Renal cortical epithelial cell (primary cell): Measurements from ENCODE around the gene MAPK14. TPM values are rescaled to one million over a fixed set of nuclear protein-coding genes. Genes with fewer than 3 reads are reported as not detected.

Experiments used
- DNase-seq: peaks from one replicate; pipeline ENCODE4 v3.0.0-alpha.2; 2011; ENCODE audit warnings: low read depth
- total RNA-seq: library from RNA; depleted of rRNA; stranded (reverse); fragments of >200 nt; gene quantifications from 2 replicates; pipeline ENCODE4 v1.2.3, GENCODE V29; 2014

The MAPK14 gene
- total RNA-seq, 1 donor from 2014 or later, result 86.7 TPM

DNA sequence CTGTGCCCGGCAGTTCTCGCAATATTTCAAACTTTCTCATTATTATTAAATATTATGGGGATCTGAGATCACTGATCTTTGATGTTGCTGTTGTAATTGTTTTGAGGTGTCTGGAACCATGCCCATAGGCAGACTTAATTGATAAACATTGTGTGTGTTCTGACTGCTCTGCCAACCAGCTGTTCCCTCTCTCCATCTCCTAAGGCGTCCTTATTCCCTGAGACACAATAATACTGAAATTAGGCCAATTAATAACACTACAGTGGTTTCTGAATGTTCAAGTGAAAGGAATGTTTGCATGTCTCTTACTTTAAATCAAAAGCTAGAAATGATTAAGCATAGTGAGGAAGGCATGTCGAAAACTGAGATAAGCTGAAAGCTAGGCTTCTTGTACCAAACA lies 7.6 kb downstream of the MAPK14 start:
- no peak for DNase-seq

- no peak for DNase-seq
These were observed 10.7 kb downstream of the MAPK14 start for GRCh38 chr6:36038120-36038876.

GRCh38 chr6:36039112-36039511 lies 11.5 kb downstream of the MAPK14 start:
- peak; percentile 32 for DNase-seq

- DNase-seq, result no peak
These were observed 13.3 kb downstream of the MAPK14 start for GRCh38 chr6:36040958-36041357.

- DNase-seq, result no peak
These were observed 15.1 kb downstream of the MAPK14 start for GRCh38 chr6:36042618-36043260.

DNA sequence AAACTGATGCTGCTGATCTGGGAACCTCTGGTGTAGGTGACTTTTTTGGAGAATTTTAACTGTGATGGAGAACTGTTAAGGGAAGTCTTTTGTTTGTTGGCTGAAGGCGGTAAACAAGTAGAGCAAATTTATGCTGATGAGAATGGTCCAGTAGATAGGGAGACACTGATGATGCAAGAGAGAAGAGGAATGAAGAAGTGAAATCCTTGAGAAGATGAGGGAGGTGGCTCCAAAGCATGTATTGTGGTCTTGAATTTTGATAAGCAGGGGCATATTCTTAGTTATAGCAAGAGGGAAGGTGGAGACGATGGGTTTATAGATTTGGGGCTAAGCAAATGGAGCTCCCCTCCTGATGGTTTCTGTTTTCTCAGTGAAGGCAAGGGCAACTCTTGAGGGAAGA lies 22.0 kb downstream of the MAPK14 start:
- DNase-seq, result no peak

DNA sequence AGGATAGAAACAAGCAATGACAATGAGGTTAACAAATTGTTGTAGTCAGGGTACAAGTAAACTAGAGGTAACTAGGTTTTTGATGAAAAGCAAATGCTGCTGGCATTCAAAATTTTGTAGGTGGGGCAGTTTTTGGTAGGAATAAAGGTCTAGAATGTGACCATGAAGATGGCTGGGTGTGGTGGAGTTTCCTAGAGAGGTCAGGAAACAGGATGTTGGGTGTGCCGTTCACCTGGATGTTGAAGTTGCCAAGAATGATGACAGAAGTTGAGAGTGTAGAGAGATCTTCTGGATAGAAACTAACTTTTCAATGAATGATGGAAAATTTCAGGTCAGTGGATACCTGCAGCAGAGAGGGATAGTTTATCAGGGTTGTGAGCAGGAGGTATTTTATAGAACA lies 22.7 kb downstream of the MAPK14 start:
- no peak for DNase-seq

DNA sequence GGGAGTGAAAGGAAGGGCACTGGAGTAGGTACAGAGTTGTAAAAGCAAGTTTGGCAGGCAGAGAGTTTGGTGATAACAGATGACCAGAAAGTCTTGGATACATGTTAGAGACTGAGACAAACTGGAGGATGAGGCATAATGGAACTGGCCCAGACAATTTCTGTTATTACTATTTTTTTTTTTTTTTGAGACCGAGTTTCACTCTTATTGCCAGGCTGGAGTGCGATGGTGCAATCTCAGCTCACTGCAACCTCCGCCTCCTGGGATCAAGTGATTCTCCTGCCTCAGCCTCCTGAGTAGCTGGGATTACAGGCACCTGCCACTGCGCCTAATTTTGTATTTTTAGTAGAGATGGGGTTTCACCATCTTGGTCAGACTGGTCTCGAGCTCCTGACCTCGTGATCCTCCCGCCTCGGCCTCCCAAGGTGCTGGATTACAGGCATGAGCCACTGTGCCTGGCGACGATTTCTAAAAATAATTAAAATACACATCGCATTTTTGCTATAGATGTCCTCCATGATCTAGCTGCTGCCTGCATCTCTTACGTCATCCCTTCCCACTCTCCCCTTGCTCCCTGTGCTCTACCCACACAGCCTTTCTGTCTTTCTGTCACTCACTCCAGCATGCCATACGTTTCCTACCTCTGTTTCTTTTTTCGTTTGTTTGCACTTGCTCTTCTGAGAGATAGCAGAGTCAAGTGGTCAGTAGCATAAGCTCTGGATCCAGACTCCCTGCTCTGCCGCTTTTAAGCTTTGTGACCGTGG lies 23.5 kb downstream of the MAPK14 start:
- DNase-seq, result no peak

DNA sequence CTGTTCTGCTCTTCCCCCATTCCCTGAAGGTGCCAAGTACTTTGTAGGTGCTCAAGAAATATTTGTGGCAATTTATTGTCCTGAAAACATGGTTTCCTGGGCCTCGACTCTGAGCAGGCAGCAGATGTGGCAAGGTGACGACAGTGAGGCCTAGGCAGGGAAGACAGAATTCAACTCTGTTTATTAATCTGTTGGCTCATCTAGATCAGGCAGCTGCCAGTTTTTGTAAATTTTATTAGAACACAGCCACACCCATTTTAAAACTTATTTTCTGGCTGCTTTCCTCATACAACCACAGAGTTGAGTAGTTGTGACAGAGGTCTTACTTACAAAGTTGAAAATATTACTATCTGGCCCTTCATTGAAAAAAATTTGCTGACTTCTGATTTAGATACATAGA lies 24.5 kb downstream of the MAPK14 start:
- DNase-seq, result no peak

DNA sequence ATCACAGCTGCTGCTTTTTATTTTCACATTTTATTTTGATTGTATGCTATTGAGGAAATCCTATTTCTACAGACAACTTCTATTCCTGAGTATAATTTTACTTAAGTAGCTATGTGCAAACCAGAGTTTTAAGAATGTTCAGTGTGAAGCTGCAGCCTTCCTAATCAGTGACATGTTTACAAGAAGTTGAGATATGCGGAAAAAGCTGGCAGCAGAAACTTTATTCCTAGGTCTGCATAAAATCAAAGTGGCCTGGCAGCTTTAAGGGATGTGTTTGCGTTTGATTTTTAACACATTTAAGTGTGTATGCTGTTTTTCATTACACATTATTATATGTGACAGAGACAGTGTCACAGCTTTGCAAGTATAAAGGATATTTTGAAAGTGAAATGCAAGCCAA lies 26.3 kb downstream of the MAPK14 start:
- DNase-seq, result no peak

- no peak for DNase-seq
These were observed 26.8 kb downstream of the MAPK14 start for GRCh38 chr6:36054415-36054814.

DNA sequence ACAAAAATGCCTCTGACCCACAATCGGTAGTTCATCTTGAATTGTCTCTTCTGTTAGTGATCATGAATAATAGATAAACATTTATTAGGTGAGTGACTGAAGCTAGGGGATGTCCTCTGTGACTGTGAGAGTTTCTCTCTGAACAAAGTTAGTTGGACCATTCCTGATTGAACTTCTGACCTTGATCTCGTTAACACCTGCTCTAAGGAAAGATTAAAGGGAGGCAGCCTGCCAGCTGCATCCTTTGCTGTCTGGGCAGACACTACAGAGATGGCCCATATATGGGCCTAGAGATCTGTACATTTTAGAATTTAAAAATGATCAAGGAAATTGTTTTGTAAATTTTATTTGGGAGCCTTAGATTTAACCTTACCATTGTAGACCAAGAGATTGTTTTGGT lies 27.3 kb downstream of the MAPK14 start:
- no peak for DNase-seq

DNA sequence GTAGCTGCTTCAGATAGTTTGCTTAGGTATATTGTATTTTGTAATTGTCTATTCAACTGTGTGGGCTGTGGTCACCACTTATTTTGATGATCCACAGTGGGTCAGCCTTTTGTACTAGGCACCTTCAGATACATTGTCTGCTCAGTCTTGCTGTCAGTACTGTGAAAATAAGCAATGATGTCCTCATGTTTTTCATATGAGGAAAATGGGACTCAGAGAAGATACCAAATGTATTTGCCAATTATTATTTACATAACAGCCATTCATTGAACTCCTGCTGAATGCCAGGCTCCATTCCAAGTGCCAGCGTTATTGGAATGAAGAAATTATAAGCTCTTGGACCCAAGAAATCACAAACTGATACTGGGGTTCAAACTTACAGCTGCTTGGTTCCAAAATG lies 28.6 kb downstream of the MAPK14 start:
- DNase-seq, result no peak

DNA sequence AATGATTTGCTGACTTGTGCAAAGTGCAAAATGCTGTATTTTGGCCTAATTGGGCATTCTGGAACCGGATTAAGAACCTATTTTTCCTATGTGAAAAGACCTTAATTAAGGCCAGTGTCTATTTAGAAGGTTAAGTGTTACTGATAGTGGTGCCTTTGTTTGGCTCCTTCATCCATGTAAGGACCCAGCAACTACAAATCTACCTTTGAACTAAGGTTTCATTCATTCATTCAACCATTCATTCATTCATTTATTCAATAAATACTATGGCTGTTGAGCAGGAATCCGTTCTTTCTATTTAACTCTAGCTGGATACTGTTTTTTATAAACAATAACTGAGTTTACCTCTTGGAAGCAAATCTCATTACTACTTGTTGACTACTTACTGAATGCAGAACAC lies 33.6 kb downstream of the MAPK14 start:
- no peak for DNase-seq

DNA sequence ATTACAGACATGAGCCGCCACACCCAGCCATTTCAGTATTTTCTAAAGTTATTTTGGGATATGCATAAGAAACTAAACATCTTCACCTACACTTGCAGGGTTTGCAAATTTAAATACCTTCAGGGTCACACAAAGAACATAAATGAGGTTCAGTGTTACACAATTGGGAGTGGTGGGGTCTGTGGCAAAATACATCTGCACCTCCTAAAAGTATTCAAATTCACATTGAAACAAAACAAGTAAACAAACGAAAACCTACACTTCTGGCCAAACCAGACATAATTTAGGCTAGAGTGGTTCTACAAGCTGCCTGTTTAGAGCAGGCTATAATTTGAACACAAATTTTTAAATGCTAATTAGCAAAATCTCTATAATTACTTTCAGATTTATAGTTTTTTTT lies 34.6 kb downstream of the MAPK14 start:
- DNase-seq, result no peak

- DNase-seq, result no peak
These were observed 35.9 kb downstream of the MAPK14 start for GRCh38 chr6:36063318-36064060.

DNA sequence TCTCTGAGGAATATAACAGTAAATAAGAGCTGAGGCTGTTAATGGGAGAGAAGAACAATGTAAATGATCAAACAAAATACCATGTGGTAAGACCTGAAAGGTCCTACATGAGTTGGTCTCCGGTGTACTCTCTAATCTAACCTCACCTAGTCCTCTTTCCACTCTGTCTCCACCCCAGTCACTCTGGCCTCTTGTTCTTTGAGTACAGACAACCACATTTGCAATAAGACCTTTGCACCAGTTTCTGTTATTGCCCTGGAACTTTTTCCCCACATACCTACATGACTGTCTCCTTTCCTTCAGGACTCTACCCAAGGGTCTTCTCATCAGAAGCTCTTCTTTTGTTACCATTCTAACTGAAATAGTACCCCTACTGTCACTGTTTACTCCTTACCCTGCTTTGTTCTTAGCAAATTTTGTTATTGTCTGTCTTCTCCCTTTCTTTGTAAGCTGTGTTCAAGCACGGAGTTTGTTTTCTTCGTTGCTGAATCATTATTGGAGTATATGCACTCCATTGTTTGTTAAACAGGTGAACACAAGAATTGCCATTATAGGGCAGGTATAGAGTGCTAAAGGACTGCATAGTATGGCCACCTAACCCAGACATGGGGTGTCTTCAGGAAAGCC lies 37.3 kb downstream of the MAPK14 start:
- peak; percentile 38 for DNase-seq

GRCh38 chr6:36065916-36066315 lies 38.3 kb downstream of the MAPK14 start:
- DNase-seq, result no peak

DNA sequence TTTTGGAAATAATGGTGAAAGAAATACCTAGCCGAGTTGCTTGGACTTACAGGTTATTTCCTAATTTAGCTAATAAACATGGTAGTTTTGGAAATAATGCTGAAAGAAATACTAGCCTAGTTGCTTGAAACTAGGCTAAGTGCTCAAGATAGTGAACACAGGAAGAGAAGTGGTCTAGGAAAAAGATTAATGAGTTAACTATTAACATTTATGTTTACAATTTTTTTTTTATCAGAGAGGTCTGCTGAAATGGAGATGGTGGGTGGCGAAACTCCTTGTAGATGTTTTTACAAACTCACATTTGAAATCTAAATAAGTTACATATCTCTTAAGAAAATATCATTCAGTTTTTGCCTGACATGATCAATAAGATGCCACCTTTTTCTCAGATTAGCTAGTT lies 39.2 kb downstream of the MAPK14 start:
- no peak for DNase-seq

GRCh38 chr6:36067374-36068011 lies 39.9 kb downstream of the MAPK14 start:
- no peak for DNase-seq

GRCh38 chr6:36068012-36068392 lies 40.4 kb downstream of the MAPK14 start:
- no peak for DNase-seq
